ENCODE results near the gene ZNF70. TPM values are rescaled to one million over a fixed set of nuclear protein-coding genes. Genes with fewer than 3 reads are reported as not detected.
A peak's percentile ranks its signal among the peaks of the same experiment; 100 is the strongest.

The ZNF70 gene
- total and polyA plus RNA-seq, 8 donors = 0.77 to 4.3 (median 2.4) TPM

DNA sequence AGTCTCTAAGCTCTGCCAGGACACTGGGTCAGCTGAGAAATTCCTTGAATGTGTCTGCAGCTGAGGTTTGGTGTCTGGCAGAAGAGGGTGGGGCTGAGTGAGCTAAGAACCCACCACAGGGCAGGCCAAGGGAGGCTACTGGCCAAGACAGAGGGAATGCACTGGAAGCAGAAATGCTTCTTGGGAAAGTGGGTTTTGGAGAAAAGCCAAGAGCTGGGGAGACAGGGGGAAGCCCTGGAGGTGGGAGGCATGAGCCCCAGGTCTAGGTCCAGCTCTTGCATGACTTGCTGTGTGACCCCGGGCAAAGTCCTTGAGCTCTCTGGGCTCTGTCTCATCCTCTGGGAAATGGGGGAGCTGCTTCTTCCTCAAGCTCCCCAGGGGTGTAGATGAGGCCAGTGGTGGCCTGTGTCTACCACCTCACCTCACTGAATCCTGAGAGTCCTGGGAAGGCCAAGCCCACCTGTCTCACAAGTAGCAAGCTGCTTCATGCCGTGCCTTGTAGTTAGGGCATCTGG, 24.1 kb upstream of the ZNF70 start:
- no peaks in the 10 kb centered on the region for H3K27me3 ChIP-seq
- no peak overlapping the region for H3K4me3 ChIP-seq
- no peaks in the 10 kb centered on the region for H3K4me1 ChIP-seq
- 87 to 90% methylated on average over 2 of the region's 2 CpGs for whole genome bisulfite sequencing, 2 donors
- intact Hi-C loops (cut with DNase I) = no loop called here
- TF ChIP-seq CTCF (IDR thresholded peaks at IDR 0.05) = no peak
- H3K9me3 ChIP-seq = no peaks in the 10 kb centered on the region
- no peaks in the 10 kb centered on the region for H3K36me3 ChIP-seq
- FAIRE-seq (no peak), ATAC-seq (no peak), DNase-seq (no peak)
- no peak overlapping the region for H3K27ac ChIP-seq

GRCh38 chr22:23774114-23774921, 23.4 kb upstream of the ZNF70 start:
- FAIRE-seq (no peak), ATAC-seq (no peak)

GRCh38 chr22:23773483-23774113, 22.7 kb upstream of the ZNF70 start:
- no peaks in the 10 kb centered on the region for H3K36me3 ChIP-seq
- no peak overlapping the region for H3K27ac ChIP-seq
- H3K4me3 ChIP-seq = peak overlapping the region in 2 of 4 donors; percentile 43 to 50
- no peaks in the 10 kb centered on the region for H3K4me1 ChIP-seq
- DNase-seq = peak in 1 of 6 donors; percentile 43
- ATAC-seq = no peak
- H3K9me3 ChIP-seq = no peaks in the 10 kb centered on the region
- FAIRE-seq = no peak
- WGBS, 2 donors = 70 to 74% methylated on average over 6 to 7 of the region's 7 CpGs
- H3K27me3 ChIP-seq = no peaks in the 10 kb centered on the region
- TF ChIP-seq CTCF (IDR thresholded peaks at IDR 0.05) = no peak
- intact Hi-C loops (cut with DNase I) = no loop called here

More at GRCh38 chr22:23774114-23774921, 23.4 kb upstream of the ZNF70 start:
- no peak for TF ChIP-seq CTCF (IDR thresholded peaks at IDR 0.05)
- DNase-seq = no peak
- no peaks in the 10 kb centered on the region for H3K4me1 ChIP-seq
- H3K9me3 ChIP-seq = no peaks in the 10 kb centered on the region
- no peaks in the 10 kb centered on the region for H3K27me3 ChIP-seq
- WGBS, 2 donors = 68 to 72% methylated on average over 12 of the region's 12 CpGs
- intact Hi-C loops (cut with DNase I) = no loop called here
- H3K36me3 ChIP-seq = no peaks in the 10 kb centered on the region
- no peak overlapping the region for H3K4me3 ChIP-seq
- H3K27ac ChIP-seq = no peak overlapping the region

- intact Hi-C loops (cut with DNase I) = no loop called here
- ATAC-seq (peak; percentile 37 to 59 (median 43)), FAIRE-seq (no peak), DNase-seq (peak in 5 of 6 donors; percentile 48 to 85 (median 76))
- no peaks in the 10 kb centered on the region for H3K36me3 ChIP-seq
- WGBS, 2 donors = 6 to 13% methylated on average over 40 to 79 of the region's 79 CpGs
- peak within 1 kb of the TSS in 1 of 4 donors; percentile 27 for H3K27ac ChIP-seq
- TF ChIP-seq CTCF (IDR thresholded peaks at IDR 0.05) = no peak
- H3K4me3 ChIP-seq = peak within 1 kb of the TSS; percentile 15 to 50 (median 30)
- H3K9me3 ChIP-seq = no peaks in the 10 kb centered on the region
- no peaks in the 10 kb centered on the region for H3K27me3 ChIP-seq
- no peaks in the 10 kb centered on the region for H3K4me1 ChIP-seq
Measured at GRCh38 chr22:23772649-23773473, 21.9 kb upstream of the ZNF70 start, which contains the start of gene MMP11. Gene MMP11, plus strand, starts transcription at chr22:23772849. Its CDS starts 22 bp downstream, at chr22:23772871.
